Smooth muscle cell (in vitro differentiated cells): Measurements from ENCODE around the gene NRAP. TPM values are rescaled to one million over a fixed set of nuclear protein-coding genes. Genes with fewer than 3 reads are reported as not detected.

Experiments used
- DNase-seq: peaks from one replicate; lab custom pipeline; 2025; ENCODE audit not compliant: unreplicated experiment; lab: John Stamatoyannopoulos, UW
- H2AFZ ChIP-seq: fragments of 200-600 bp; sonication (generic); 2 replicates; pipeline ENCODE4 v1.6.0; 2016; ENCODE audit warnings: antibody characterized with exemption, low read depth, mild to moderate bottlenecking
- H3F3A ChIP-seq: fragments of 200-600 bp; sonication (generic); 2 replicates; pipeline ENCODE4 v1.6.0; 2017; ENCODE audit warnings: antibody characterized with exemption, low read depth
- H3K27ac ChIP-seq: fragments of 200-600 bp; sonication (generic); 2 replicates; pipeline ENCODE4 v1.5.1; 2016; ENCODE audit warnings: low read depth, mild to moderate bottlenecking
- H3K27me3 ChIP-seq: fragments of 200-600 bp; sonication (generic); 2 replicates; pipeline ENCODE4 v1.6.1; 2016; ENCODE audit warnings: low read depth, mild to moderate bottlenecking
- H3K36me3 ChIP-seq: fragments of 200-600 bp; sonication (generic); 2 replicates; pipeline ENCODE4 v1.5.1; 2016; ENCODE audit warnings: low read depth
- H3K4me1 ChIP-seq: fragments of 200-600 bp; sonication (generic); 2 replicates; pipeline ENCODE4 v1.5.1; 2016; ENCODE audit warnings: low read depth
- H3K4me2 ChIP-seq: fragments of 200-600 bp; sonication (generic); 2 replicates; pipeline ENCODE4 v1.6.0; 2016; ENCODE audit warnings: mild to moderate bottlenecking
- H3K4me3 ChIP-seq: fragments of 200-600 bp; sonication (generic); 2 replicates; pipeline ENCODE4 v1.5.1; 2016; ENCODE audit warnings: mild to moderate bottlenecking
- H3K79me2 ChIP-seq: fragments of 200-600 bp; sonication (generic); 2 replicates; pipeline ENCODE4 v1.6.0; 2016; ENCODE audit warnings: low read depth, mild to moderate bottlenecking
- H3K9ac ChIP-seq: fragments of 200-600 bp; sonication (generic); 2 replicates; pipeline ENCODE4 v1.6.0; 2016; ENCODE audit warnings: low read depth
- H3K9me3 ChIP-seq: fragments of 200-600 bp; sonication (generic); replicated peaks from 2 replicates; pipeline ENCODE4 v1.5.1; 2016; ENCODE audit warnings: low read depth
- H4K20me1 ChIP-seq: fragments of 200-600 bp; sonication (generic); 2 replicates; pipeline ENCODE4 v1.6.0; 2016; ENCODE audit warnings: low read depth
- CTCF ChIP-seq: fragments of 200-600 bp; sonication (generic); IDR thresholded peaks from 2 replicates; pipeline ENCODE4 v1.5.1; 2017; ENCODE audit warnings: borderline replicate concordance, mild to moderate bottlenecking, antibody characterized with exemption; ENCODE audit not compliant: insufficient read depth, poor library complexity, severe bottlenecking
- WGBS: methylation state at CpG from one replicate; pipeline ENCODE4 v1.1.7; 2016; ENCODE audit warnings: low lambda C conversion rate; 5-methylcytosine and 5-hydroxymethylcytosine counted together
- polyA plus RNA-seq: library from polyadenylated mRNA; unstranded; fragments of >200 nt; fragmentation: Nextera tagmentation; extraction: Ambion mirVana; gene quantifications from 2 replicates; pipeline ENCODE4 v1.2.1, GENCODE V29; 2016
- total RNA-seq: library from RNA; depleted of rRNA; stranded (reverse); fragments of >200 nt; gene quantifications from 2 replicates; pipeline ENCODE4 v1.2.3, GENCODE V29; 2014

The NRAP gene, protein sequence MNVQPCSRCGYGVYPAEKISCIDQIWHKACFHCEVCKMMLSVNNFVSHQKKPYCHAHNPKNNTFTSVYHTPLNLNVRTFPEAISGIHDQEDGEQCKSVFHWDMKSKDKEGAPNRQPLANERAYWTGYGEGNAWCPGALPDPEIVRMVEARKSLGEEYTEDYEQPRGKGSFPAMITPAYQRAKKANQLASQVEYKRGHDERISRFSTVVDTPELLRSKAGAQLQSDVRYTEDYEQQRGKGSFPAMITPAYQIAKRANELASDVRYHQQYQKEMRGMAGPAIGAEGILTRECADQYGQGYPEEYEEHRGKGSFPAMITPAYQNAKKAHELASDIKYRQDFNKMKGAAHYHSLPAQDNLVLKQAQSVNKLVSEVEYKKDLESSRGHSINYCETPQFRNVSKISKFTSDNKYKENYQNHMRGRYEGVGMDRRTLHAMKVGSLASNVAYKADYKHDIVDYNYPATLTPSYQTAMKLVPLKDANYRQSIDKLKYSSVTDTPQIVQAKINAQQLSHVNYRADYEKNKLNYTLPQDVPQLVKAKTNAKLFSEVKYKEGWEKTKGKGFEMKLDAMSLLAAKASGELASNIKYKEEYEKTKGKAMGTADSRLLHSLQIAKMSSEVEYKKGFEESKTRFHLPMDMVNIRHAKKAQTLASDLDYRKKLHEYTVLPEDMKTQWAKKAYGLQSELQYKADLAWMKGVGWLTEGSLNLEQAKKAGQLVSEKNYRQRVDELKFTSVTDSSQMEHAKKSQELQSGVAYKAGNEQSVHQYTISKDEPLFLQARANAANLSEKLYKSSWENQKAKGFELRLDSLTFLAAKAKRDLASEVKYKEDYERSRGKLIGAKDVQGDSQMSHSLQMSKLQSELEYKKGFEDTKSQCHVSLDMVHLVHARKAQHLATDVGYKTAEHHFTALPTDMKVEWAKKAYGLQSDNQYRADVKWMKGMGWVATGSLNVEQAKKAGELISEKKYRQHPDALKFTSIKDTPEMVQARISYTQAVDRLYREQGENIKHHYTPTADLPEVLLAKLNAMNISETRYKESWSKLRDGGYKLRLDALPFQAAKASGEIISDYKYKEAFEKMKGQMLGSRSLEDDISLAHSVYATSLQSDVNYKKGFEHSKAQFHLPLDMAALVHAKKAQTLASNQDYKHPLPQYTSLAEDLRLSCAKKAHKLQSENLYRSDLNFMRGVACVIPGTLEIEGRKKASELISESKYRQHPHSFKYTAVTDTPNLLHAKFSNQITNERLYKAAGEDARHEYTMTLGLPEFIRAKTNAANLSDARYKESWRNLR (N-terminal part only)
- total RNA-seq (not detected in 2 replicates), polyA plus RNA-seq (not detected in 2 replicates)

- no peak within 1 kb of the TSS for H3K27ac ChIP-seq
- H2AFZ ChIP-seq: no peak within 1 kb of the TSS
- no peaks in the 10 kb centered on the region for H3K27me3 ChIP-seq
- H3F3A ChIP-seq: no peaks in the 10 kb centered on the region
- no peaks in the 10 kb centered on the region for H3K79me2 ChIP-seq
- WGBS: 92% methylated on average over 5 of the region's 5 CpGs
- no peak for TF ChIP-seq CTCF
- no peaks in the 10 kb centered on the region for H3K4me1 ChIP-seq
- no peak within 1 kb of the TSS for H3K4me2 ChIP-seq
- H3K9ac ChIP-seq: no peak within 1 kb of the TSS
- H3K4me3 ChIP-seq: no peak within 1 kb of the TSS
- H3K36me3 ChIP-seq: no peaks in the 10 kb centered on the region
- no peak for DNase-seq
- H4K20me1 ChIP-seq: no peaks in the 10 kb centered on the region
- no peaks in the 10 kb centered on the region for H3K9me3 ChIP-seq
Observed at GRCh38 chr10:113663908-113664307, at the start of gene NRAP. TSS of gene NRAP (minus strand) at chr10:113664041. CDS start at chr10:113663882, 159 bp downstream.

GRCh38 chr10:113713640-113713982 is 49.8 kb upstream of the NRAP start:
- H3K9me3 ChIP-seq: no peaks in the 10 kb centered on the region
- no peak overlapping the region for H3K4me3 ChIP-seq
- H3K4me2 ChIP-seq: no peak overlapping the region
- 92% methylated on average over 2 of the region's 2 CpGs for WGBS
- H3K4me1 ChIP-seq: peaks cover 28% of the 10 kb centered on the region
- H2AFZ ChIP-seq: no peak overlapping the region
- peaks cover 68% of the 10 kb centered on the region for H4K20me1 ChIP-seq
- TF ChIP-seq CTCF: no peak
- DNase-seq: no peak
- no peaks in the 10 kb centered on the region for H3K27me3 ChIP-seq
- no peaks in the 10 kb centered on the region for H3K36me3 ChIP-seq
- H3K9ac ChIP-seq: no peak overlapping the region
- peaks cover 13% of the 10 kb centered on the region for H3F3A ChIP-seq
- no peaks in the 10 kb centered on the region for H3K79me2 ChIP-seq
- no peak overlapping the region for H3K27ac ChIP-seq

DNA sequence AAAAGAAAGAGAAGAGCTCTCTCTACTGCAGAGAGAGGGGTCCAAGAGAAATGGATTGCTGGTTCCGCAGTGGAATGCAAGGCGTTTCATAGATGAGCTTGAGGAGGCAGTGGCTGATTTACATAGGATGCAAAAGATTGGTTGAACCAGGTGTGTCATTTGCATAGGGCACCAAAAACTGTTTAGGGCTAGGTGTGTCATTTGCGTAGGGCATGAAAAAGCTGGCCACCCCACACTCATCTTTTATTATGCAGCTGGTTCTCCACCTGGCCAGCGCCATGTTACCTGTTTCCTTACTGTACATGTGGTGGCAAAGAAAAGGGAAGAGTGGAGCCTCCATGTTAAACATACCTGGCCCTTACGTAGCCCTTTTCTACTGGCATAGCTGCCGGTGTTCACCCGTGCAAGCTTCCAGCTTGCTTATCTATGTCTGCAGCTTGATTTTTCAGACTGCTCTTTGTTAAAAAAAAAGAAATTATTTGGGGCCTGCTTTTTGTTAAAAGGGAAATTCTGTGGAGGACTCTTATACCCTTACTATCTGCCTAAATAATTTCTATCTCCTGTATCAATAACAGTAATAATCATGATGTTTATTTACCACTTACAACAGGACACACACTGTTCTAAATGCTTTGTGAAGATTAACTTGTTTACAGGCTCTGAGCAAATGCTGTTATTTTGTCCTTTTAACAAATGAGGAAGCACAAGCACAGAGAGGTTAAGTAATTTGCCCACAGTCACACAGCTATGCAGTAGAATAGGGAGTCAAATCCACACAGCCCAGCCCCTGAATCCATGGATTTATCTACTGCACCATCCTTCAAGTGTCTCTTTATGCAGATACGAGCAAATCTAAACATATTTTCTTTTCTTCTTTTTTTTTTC is 49.2 kb upstream of the NRAP start:
- Histone ChIP-seq H3K79me2 (no peaks in the 10 kb centered on the region), H3K36me3 (no peaks in the 10 kb centered on the region), H4K20me1 (peaks cover 73% of the 10 kb centered on the region), H3K4me3 (no peak overlapping the region), H3K4me2 (no peak overlapping the region), H3K9ac (no peak overlapping the region), H3K27me3 (no peaks in the 10 kb centered on the region), H3F3A (peaks cover 19% of the 10 kb centered on the region), H3K9me3 (no peaks in the 10 kb centered on the region), H3K27ac (no peak overlapping the region), H3K4me1 (peaks cover 28% of the 10 kb centered on the region), H2AFZ (no peak overlapping the region)
- no peak for TF ChIP-seq CTCF
- WGBS: 82% methylated on average over 8 of the region's 8 CpGs
- no peak for DNase-seq
